ENCODE results near the gene SLC25A5.
"Not testable (repeated sequence)": the region's sequence is repeated elsewhere in the genome, so short reads cannot be mapped to it uniquely, and the experiment has no call there.

Gene SLC25A5

DNA sequence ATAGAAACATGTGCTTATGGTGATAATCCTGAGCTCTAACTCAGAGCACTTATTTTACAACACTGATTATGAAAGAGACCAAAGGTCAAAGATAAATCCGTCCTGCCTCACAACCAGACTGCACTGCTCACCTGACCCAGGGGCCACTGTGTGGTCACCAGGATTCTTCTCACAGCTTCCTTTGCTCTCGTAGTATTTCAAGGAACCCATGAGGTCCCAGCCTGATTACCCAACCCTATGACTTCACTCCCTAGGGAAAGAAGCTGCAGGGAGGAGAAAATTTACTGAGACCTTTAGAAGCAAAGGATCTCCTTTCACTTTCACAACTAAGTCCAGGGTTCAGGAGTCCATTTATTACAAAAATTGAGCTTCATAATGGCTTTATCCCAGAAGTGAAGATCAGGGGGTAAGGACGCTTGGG is 9.6 kb downstream of the SLC25A5 start:
- DNase-seq: no peak

GRCh38 chrX:119478504-119478903 is 10.3 kb downstream of the SLC25A5 start:
- DNase-seq: no peak

GRCh38 chrX:119479845-119480244 is 11.6 kb downstream of the SLC25A5 start:
- no peak for DNase-seq

DNA sequence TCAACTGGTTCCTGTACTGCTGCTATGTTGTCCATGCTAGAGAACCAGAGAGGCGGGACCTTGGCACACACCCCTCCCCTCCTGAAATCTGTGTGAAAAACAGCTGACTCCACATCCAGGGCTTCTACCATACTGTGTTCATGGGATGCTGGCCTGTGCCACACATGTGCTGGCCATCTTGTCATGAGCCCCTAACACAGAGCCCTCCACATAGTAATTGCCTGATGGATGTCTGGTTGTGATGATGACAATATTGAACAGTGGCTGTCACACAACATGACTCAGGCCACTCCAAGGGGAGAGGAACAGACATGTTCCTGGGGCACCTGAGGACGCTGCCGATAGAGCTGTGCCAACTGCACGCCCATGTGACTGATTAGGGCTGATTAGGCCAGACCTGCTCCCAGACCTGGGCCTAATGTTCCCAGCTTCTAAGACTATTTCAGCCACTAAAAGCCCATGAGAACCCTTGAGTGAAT is 13.1 kb downstream of the SLC25A5 start:
- no peak for DNase-seq

GRCh38 chrX:119482041-119482440 is 13.8 kb downstream of the SLC25A5 start:
- DNase-seq: no peak

DNA sequence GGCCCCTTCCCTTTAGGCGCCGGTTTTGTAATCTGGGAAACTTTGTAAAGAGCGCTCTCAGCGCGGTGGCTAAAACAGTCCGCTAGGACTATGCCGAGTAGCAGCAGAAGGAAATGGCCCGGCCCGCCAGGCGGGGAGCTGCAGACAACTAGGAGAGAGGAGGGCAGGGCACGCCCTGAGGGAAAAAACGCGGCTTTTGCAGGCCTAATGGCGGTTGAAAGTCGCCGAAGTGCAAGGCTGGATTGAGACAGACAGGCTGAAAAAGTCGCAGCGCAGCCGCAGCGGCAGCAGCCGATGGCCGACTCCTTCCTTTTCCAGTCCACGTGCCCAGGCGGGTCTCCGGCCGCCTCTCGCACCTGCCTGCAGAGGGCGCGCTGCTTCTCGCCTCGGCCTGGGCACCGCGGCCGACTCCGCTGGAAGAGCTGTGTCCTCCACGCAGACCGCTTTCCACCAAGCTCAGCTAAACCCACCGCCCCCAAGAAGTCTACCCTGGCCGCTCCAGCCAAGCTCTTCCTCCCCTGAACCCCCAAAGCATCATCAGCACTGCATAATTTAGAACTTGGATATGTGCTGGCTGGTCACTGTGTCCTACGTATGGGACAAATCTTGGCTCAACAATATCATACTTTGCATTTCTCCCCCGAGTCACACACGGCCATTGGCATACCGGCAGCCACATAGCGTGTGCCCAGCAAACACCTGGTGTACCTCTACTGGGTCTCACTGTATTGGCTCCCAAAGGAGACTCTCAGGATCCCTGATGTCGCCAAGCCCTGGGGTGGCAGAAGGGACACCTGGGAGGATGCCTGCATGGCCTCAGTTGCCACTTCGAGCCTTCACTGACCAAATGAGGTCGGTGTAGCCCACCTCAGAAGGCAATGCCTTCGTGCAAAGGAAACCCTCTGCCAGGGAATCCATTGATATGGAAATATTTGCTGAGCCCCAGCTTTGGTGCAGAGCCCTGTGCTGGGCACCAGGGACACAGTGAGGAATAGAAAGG is 14.5 kb downstream of the SLC25A5 start:
- no peak for DNase-seq

- DNase-seq: no peak
Observed at GRCh38 chrX:119486745-119487144, 18.5 kb downstream of the SLC25A5 start.

DNA sequence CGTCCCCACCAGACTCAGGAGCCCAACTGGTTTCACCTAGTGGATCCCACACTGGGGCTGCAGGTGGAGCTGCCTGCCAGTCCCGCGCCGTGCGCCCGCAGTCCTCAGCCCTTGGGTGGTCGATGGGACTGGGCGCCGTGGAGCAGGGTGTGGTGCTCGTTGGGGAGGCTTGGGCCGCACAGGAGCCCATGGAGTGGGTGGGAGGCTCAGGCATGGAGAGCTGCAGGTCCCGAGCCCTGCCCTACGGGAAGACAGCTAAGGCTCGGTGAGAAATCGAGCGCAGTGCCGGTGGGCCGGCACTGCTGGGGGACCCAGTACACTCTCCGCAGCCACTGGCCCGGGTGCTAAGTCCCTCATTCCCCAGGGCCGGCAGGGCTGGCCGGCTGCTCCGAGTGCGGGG is 19.5 kb downstream of the SLC25A5 start:
- DNase-seq: not testable (repeated sequence)

- DNase-seq: peak in 1 of 2 experiments; percentile 14
Observed at GRCh38 chrX:119488749-119489148, 20.5 kb downstream of the SLC25A5 start.

DNA sequence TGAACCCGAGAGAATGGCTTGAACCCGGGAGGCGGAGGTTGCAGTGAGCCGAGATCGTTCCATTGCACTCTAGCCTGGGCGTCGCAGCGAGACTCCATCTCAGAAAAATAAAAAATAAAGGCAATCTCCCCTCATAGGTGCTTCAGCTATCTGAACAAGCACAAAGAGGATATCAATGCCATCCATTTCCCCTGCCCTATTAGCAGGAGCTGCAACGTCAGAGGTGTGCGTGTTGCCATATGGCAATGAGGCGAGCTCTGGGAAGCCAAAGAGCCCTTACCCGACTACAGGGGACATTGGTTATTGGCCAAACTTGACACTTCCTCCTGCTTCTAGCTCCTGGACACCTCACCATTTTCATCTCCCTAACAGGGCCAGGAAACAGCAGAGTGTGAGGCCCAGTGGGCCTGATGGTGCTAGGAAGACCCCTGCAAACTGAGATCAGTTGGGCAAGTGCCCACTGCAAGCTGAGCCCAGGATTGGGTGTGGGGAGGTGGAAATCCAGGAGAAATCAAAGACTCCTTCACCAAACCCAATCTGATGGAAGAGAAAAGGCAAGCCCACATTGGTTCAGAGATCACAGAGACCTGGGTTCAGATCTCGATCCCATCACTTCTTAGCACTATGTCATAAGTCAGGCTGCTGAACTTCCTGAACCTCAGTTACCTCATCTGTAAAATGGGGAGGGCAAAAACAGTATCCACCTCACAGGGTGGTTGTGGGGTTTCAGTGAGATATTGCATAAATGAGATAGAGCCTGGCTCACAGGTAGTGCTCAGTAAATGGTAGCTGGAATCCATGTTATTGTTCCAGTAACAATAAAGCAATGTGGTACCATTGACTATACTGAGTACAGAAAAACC is 21.2 kb downstream of the SLC25A5 start:
- DNase-seq: no peak

DNA sequence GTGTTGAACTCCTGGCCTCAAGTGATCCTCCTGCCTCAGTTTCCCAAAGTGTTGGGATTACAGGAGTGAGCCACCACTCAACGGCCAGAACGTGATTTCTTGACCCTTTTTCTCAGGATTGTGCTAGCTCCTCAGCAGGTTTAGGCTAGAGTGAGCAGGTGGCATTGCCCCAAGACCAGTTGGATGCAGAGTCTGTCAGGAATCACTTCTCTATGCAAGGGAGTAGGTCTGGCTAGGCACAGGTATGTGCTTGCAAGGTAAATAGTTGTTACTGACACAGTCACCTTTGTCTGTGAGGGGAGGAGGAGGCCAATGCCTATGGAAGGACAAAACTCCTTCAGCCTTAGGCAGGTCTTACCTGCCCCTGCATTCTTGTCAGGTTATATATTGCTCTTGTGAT is 24.2 kb downstream of the SLC25A5 start:
- DNase-seq: no peak

DNA sequence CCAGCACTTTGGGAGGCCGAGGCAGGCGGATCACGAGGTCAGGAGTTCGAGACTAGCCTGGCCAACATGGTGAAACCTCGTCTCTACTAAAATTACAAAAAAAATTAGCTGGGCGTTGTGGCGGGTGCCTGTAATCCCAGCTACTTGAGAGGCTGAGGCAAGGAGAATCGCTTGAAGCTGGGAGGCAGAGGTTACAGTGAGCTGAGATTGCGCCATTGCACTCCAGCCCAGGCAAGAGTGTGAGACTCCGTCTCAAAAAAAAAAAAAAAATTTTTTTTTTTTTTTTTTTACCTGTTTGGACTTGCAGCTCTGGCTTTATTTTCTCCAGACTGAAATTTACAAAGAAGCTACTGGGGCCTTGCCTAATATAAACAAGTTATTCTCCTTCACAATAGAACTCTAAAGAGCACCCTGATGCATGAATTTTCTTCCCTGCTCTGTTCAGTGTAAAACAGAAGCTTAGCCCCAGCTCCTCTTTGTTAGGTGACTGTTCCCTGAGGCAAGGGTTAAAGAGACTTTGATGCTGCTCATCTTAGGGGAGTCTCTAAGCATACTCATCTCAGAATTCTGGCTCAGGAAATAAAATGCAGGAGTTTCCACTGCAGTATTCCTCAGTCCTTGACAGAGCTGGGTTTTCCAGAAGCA is 25.7 kb downstream of the SLC25A5 start:
- DNase-seq: not testable (repeated sequence)

- no peak for DNase-seq
Observed at GRCh38 chrX:119495734-119496726, 27.8 kb downstream of the SLC25A5 start.

GRCh38 chrX:119497185-119497584 is 28.9 kb downstream of the SLC25A5 start:
- no peak for DNase-seq

DNA sequence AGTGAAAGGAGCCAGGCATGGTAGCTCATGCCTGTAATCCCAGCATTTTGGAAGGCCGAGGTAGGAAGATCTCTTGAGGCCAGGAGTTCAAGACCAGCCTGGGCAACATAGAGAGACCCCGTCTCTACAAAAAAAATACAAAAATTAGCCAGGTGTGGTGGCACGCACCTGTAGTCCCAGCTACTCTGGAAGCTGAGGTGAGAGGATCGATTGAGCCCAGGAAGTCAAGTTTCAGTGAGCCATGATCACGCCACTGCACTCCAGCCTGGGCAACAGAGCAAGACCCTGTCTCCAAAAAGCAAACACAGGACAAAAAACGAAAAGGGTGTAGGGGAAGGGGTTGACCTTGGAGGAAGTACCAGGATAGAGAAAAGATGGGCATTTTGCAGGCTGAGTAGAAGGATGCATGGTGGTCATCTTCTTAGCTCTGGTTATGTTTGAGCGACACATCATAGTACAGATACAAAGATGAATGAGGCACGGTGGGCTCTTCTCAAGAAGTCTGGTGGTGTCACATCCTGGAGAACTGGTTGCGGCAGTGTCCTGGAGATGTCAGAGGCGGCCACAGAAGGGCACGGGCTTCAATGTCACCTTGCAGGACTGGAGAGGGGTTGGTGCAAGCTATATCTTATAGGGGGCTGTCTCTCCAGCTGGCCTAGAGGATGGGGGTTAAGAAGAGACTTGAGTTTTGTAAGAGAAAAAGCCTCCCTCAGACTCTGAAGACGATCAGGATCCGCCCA is 32.0 kb downstream of the SLC25A5 start:
- no peak for DNase-seq

- DNase-seq: no peak
Observed at GRCh38 chrX:119501511-119502148, 33.4 kb downstream of the SLC25A5 start.

DNA sequence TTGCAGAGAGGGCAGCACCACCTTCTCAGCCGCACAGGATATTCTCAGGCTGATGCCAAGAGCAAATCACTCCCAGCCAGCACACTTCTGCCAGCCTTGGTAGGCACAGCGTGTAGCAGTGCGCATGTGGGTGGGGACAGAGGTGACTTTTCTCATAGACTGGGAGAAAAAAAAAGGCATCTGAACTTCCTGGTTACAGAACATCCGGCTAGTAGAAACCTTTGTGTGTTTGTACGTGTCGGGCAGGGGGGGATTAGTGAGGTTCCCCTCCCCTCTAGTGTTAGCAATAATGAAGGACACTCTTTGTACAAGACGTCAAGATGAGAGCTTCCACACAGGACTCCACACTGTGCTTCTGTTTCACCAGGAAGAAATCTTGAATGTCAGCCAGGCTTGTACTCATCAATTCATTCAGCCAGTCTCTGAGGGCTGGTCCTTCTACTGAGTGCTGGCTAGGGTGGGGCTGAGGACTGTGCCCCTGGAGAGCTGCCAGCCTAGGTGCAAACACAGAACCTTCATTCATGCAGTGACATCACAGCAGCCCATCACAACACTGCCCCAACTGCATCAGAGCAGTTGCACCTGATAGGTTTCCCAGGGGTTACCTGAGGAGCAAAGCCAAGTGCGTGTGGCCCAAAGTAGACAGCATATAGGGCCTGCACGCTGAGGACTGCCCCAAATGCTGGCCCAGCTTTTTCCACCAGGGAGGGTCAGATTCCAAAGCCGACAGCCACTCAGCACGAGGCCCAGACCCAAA is 34.7 kb downstream of the SLC25A5 start:
- no peak for DNase-seq

DNA sequence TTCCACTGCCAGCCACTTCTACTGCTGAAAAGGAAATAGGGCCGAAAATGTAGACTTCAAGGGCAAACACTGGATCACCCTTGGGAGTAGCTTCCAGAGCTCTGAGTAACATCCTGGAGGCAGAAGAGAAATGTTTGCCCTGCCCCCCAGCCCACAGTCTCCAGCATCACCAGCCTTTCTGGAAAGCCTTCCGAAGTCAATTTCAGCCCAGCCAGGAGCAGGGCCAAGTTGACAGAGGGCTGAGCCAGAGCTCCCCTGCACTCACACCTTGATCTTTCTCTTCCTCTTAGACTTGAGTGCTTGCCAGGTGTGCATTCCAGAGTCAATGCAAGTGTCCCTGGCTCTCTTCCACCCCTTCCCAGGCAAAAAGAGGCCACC is 35.2 kb downstream of the SLC25A5 start:
- DNase-seq: peak in 1 of 2 experiments; percentile 9

GRCh38 chrX:119505145-119505544 is 36.9 kb downstream of the SLC25A5 start:
- not testable (repeated sequence) for DNase-seq

DNA sequence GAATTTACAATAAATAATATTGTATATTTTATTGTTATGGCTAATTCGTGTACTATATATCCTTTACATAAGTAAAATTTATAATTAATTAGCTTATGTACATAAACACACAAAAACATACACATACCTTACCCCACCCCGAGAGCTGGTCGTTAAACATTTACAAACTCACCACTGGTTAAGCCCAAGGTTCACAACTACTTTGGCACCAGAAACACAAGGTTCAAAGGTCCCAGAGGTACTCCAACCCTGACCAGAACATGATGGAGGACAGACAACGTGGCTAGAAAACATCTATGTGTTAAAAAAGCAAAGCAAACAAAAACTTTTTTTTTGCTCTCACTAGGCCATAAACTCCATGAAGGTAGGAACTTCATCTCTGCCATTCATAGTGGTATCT is 37.7 kb downstream of the SLC25A5 start:
- no peak for DNase-seq
